T-helper 2 cell (primary cell): Measurements from ENCODE around the gene TOR1B.
A peak's percentile ranks its signal among the peaks of the same experiment; 100 is the strongest.

Experiments used
- DNase-seq, 5 experiments: peaks; one replicate each; pipeline versions ENCODE4 v3.0.0 to v3.0.0-alpha.2; 2012 to 2022

TOR1B gene

GRCh38 chr9:129814432-129815223 lies 11.6 kb downstream of the TOR1B start:
- DNase-seq = no peak

DNA sequence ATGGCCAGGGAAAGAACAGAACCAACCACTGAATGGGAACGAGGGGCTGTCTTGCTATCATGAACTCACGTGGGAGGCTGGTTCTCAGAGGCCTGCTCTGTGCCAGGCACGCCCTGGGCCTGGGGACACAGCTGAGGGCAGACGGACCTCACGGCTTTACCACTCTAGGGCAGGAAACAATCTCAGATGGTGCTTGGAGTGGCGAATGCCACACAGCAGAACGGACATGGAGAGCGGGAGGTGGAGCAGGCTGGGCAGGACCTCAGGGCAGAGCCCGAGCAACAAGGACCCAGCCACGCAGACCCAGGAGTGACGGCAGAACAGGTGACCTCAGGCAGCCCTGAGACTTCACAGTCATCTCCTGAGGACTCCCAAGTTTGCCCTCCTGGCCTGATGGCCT lies 12.3 kb downstream of the TOR1B start:
- DNase-seq = no peak

GRCh38 chr9:129816501-129817435 lies 13.8 kb downstream of the TOR1B start:
- DNase-seq = no peak

DNA sequence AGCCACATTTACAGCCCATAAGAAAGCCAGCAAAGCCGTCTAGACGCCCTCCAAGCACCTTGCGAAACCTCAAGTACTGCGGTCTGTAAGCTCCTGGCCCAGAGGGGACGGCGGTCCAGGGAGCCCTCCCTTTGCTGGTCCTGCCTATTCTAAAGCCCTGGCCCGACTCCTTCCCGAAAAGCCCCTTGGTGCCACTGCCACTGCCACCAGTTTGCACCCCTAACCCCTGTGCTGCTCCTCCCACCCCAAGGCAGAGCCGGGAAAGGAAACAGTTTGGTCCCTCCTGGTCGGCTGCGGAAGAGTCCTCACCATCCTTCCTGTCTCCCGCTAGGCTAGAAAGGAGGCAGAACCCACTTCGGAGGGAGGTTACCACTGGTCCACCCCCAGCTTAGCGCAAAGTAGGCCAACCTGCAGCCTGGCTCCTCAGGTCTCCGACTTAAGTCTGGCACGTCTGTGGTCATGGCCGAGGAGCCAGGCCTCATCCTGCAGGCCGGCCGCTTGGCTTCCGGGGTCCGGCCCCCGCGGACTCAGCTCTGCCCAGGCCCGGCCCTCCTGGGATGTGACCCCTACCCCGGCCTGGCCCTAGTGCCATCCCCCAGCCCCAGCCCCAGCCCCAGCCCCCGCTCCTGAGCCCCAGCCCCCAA lies 20.0 kb downstream of the TOR1B start:
- DNase-seq = peak in 2 of 5 experiments; percentile 49 to 52

GRCh38 chr9:129823542-129823934 lies 20.6 kb downstream of the TOR1B start:
- DNase-seq = no peak

DNA sequence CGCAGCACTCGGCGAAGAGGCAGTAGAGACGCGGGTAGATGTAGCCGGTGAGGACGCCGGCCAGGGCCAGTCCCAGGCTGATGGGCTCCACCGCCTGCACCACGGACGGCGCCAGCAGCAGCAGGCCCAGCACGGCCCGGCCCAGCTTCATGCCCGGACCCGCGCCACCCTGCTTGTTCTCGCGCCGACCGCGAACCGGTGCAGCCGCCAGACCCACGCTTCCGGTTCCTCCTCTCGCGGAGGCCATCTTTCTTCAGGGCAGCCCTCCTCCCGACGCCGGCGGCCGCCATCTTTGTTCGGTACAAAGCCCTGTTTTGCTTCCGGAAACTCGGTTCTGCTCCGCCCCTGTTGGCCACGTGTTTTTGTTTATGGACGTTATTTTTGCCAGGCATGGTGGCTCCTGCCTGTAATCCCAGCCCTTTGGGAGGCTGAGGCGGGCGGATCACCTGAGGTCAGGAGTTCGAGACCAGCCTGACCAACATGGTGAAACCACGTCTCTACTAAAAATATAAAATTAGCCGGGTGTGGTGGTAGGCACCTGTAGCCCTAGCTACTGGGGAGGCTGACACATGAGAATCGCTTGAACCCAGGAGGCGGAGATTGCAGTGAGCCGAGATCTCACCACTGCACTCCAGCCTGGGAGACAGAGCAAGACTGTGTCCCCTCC lies 21.1 kb downstream of the TOR1B start, which contains the start of gene TOR1A:
TSS of gene TOR1A (minus strand) at position 202 of the 667 bp plus-strand sequence. CDS start at position 151, 51 bp downstream.
- DNase-seq = peak; percentile 77 to 95 (median 88)

- no peak for DNase-seq
These were observed 23.4 kb downstream of the TOR1B start for GRCh38 chr9:129826344-129826743.

- DNase-seq = no peak
These were observed 23.8 kb downstream of the TOR1B start for GRCh38 chr9:129826759-129827158.

DNA sequence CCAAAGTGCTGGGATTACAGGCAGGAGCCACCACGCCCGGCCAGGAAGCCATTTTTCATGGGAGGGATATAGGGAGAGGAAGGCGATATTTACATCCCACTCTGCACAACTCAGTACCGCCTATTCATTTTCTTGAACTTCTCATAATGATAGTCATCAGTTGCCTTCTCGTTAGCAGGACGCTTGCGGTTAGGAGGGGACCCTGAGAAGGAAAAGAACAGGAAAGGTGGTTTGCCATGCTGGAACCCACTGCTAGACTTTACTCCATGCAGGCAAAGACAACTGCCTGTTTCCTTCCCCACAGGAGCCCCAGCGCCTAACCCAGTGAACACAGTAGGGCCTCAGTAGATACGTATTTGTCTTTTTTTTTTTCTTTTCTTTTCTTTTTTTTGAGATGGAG lies 25.1 kb downstream of the TOR1B start:
- DNase-seq = no peak

DNA sequence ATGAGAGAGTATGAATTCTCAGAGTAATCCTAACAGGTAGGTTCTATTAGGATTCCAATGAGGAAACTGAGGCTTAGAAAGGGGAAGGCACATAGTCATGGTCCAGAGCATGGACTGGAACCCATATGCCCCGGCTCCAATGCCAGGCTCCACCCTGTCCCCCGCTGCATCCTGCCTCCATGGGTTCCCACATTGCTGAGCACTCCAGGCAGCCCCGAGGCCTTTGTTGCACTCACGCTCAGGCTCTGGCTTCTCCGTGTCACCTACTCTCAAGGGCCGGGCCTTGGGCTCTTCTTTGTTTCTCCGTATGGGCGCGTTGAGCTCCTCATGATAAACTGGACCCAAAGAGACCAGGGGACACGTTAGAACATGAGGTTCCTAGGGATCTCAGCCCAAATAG lies 26.0 kb downstream of the TOR1B start:
- DNase-seq = no peak

- DNase-seq = no peak
These were observed 30.0 kb downstream of the TOR1B start for GRCh38 chr9:129832982-129833381.

- peak in 3 of 5 experiments; percentile 34 to 62 (median 51) for DNase-seq
These were observed 31.6 kb downstream of the TOR1B start for GRCh38 chr9:129834489-129835127.

GRCh38 chr9:129835128-129835859 lies 32.3 kb downstream of the TOR1B start, which contains the start of the genes C9orf78 and USP20:
TSS of gene C9orf78 (minus strand) at chr9:129835275. CDS start at chr9:129835221, 54 bp downstream.
TSS of gene USP20 (plus strand) at chr9:129835458. CDS start at chr9:129852556, 17,098 bp downstream.
- DNase-seq = peak; percentile 95 to 98 (median 96)

DNA sequence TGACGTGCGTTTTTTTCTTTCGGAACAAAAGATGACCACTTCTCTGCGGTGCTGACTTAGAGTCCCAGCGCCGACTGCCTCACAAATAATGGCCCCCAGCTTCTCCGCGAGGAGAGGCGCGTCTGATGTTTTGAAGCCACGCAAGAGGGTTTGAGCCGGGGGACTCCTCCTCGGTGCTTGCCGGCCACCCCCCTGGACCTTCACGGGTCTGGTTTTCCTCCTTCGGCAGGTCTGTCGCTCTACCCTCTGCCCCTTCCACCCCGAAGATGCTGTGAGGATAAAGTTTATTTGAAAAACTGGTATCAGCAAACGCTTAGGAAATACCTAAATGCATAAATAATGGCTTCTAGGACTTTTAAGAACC lies 32.9 kb downstream of the TOR1B start:
- peak in 1 of 5 experiments; percentile 32 for DNase-seq

DNA sequence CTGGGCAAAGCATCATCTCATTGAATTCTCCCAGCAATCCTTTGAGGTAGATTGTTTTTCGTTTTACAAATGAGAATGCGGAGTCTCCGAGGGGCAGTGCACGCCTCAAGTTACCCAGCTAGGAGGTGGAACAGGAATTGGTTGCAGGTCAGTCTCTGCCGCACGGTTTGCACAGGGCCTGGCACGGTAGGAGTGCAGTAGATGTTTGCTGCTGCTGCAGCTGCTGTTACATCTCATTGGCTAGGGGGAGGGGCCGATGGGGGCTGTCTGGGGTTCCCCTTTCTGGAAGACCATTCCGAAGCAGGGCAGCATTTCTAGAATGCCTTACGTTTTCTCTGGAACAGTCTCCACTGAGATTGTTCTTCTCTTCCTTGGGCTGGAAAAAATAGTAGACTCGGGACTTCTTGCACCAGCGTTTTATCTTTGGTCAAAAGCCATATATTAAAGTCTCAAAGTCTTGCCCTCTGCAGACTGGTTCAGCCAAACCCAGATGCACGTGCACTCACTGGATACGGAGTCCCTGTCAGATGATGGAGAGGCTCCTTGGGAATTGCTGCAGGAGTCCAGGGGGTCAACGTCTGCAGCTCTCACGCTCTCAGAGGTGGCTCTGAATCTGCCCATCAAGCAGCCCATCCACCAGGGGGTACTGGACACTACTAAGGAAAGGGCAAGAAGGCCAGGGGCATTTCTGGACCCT lies 33.5 kb downstream of the TOR1B start:
- DNase-seq = peak in 2 of 5 experiments; percentile 38 to 79

DNA sequence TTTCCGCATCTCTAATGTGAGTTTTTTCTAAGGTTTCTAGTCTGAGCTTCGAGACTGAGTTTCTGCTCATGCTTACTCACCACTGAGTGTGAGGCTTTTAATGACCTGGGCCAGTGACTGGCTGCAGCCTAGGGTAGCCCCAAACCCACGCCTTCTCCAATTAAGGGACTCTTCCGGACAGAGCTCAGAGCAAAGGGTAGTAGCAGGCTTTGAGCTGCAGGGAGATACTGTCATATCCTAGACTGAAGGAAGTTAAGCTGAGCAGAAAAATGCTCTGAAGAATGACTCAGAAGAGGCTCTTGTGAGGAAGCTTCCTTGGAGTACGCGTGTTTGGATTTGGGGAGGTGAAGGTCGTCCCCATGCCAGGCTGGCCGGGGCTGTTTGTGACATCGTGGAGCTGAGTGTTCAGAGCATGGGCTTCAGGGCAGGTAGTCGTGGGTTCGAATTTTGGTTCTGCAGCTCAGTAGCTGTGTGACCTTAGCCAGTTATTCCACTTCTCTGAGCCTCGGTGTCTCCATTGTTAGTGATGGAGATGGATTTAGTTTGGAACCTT lies 35.8 kb downstream of the TOR1B start:
- peak in 1 of 5 experiments; percentile 50 for DNase-seq

GRCh38 chr9:129839324-129840023 lies 36.5 kb downstream of the TOR1B start:
- DNase-seq = no peak

DNA sequence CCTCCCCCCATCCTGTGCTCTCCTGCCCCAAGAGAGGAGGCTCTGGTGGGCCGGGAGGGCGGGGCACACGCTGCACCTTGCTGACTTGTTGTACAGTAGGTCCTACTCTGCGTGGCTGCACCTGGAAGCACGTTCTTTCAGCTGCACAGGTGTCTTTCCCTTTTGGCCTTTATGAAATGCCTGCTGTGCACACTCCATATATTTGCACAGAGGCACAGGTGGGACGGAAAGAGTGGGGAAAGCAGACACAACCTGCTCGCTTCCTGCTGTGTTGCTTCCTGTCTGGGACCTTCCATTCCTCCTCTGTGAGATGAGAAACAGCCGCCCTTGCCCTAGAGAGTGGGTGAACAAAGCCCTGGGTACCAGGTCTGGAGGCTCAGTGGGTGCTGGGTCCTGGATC lies 37.0 kb downstream of the TOR1B start:
- DNase-seq = no peak

DNA sequence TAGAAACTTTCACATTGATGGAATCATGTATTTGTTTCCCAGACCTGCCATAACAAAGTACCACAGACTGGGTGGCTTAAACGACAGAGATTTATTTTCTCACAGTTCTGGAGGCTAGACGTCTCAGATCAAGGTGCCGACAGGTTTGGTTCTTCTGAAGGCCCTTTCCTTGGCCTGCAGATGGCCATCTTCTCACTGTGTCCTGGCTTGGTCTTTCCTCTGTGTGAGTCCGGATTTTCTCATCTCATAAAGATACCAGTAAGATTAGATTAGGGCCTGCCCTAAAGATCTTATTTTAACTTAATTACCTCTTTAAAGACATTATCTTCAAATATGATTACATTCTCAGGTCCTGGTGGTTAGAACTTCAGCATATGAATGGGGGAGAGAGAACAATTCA lies 38.1 kb downstream of the TOR1B start:
- DNase-seq = no peak
